HAP-1 (cell line): Measurements from ENCODE around the gene TERF2IP.
A peak's percentile ranks its signal among the peaks of the same experiment; 100 is the strongest.

Source experiments
- DNase-seq, 2 experiments: peaks; one replicate each; pipeline ENCODE4 v3.0.0-alpha.2; 2016 to 2020; ENCODE audit warnings: low spot score in 2 of 2
- H3K27me3 ChIP-seq: fragments of 250-450 bp; sonication (Bioruptor Pico); 2 replicates; pipeline ENCODE4 v1.5.1; 2020; ENCODE audit warnings: low read depth, mild to moderate bottlenecking, moderate library complexity
- H3K36me3 ChIP-seq: fragments of 250-450 bp; sonication (Bioruptor Pico); replicated peaks from 2 replicates; pipeline ENCODE4 v1.5.1; 2020; ENCODE audit warnings: mild to moderate bottlenecking
- H3K4me1 ChIP-seq: fragments of 250-450 bp; sonication (Bioruptor Pico); 2 replicates; pipeline ENCODE4 v1.5.1; 2020; ENCODE audit warnings: mild to moderate bottlenecking
- H3K4me3 ChIP-seq: fragments of 250-450 bp; sonication (Bioruptor Pico); 2 replicates; pipeline ENCODE4 v1.5.1; 2020; ENCODE audit warnings: mild to moderate bottlenecking, moderate library complexity
- H3K9me3 ChIP-seq: fragments of 250-450 bp; sonication (Bioruptor Pico); 2 replicates; pipeline ENCODE4 v1.5.1; 2020; ENCODE audit warnings: mild to moderate bottlenecking, moderate library complexity
- in situ Hi-C: fragments of 300-500 bp; cut with MboI; formaldehyde crosslinking; loops from 3 replicates; pipeline ENCODE4 v1.14.3; 2020; ENCODE audit warnings: low sequenced_read_pairs, inconsistent platforms, mixed read lengths

The TERF2IP gene

DNA sequence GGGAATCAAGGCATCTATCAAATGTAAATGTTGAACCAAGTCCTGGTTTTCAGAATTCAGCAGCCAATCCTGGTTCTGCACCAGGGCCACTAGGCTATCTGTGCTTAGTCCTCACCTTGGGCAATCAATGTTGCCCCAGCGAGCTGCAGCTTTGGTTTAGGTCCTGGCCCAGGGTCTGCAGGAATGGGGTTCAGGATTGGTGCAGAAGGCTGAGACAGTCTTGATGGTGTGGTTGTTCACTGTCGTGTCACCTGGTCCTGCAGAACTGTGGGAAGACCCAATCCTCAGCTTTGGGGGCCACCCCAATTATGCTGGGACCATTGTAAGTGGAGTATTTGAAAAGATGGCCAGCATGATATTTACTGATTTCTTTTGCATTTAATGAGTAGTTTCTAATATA, 10.6 kb downstream of the TERF2IP start:
- Histone ChIP-seq H3K4me3 (no peak overlapping the region), H3K36me3 (peaks cover 43% of the 10 kb centered on the region), H3K4me1 (no peaks in the 10 kb centered on the region), H3K27me3 (no peaks in the 10 kb centered on the region), H3K9me3 (no peaks in the 10 kb centered on the region)
- no peak for DNase-seq
- in situ Hi-C loops: no loop called here

GRCh38 chr16:75660321-75660720, 12.7 kb downstream of the TERF2IP start:
- no peaks in the 10 kb centered on the region for H3K9me3 ChIP-seq
- no peak for DNase-seq
- H3K27me3 ChIP-seq: no peaks in the 10 kb centered on the region
- H3K4me3 ChIP-seq: no peak overlapping the region
- H3K36me3 ChIP-seq: peaks cover 30% of the 10 kb centered on the region
- H3K4me1 ChIP-seq: no peaks in the 10 kb centered on the region
- in situ Hi-C loops: no loop called here

GRCh38 chr16:75660726-75661302, 13.2 kb downstream of the TERF2IP start:
- no peaks in the 10 kb centered on the region for H3K4me1 ChIP-seq
- no peak for DNase-seq
- no peaks in the 10 kb centered on the region for H3K27me3 ChIP-seq
- H3K9me3 ChIP-seq: no peaks in the 10 kb centered on the region
- H3K36me3 ChIP-seq: peaks cover 25% of the 10 kb centered on the region
- in situ Hi-C loops: no loop called here
- no peak overlapping the region for H3K4me3 ChIP-seq

GRCh38 chr16:75667503-75667902, 19.9 kb downstream of the TERF2IP start:
- no peaks in the 10 kb centered on the region for H3K36me3 ChIP-seq
- no peaks in the 10 kb centered on the region for H3K9me3 ChIP-seq
- H3K4me1 ChIP-seq: no peaks in the 10 kb centered on the region
- DNase-seq: no peak
- in situ Hi-C loops: no loop called here
- H3K27me3 ChIP-seq: no peaks in the 10 kb centered on the region
- H3K4me3 ChIP-seq: no peak overlapping the region

GRCh38 chr16:75676909-75677308, 29.3 kb downstream of the TERF2IP start, which contains the start of gene CPHXL2:
Gene CPHXL2, minus strand, starts transcription at chr16:75677009. Its CDS starts 10 bp downstream, at chr16:75676999.
- DNase-seq: no peak
- no peaks in the 10 kb centered on the region for H3K9me3 ChIP-seq
- no peaks in the 10 kb centered on the region for H3K27me3 ChIP-seq
- no peak within 1 kb of the TSS for H3K4me3 ChIP-seq
- no peaks in the 10 kb centered on the region for H3K4me1 ChIP-seq
- H3K36me3 ChIP-seq: no peaks in the 10 kb centered on the region
- in situ Hi-C loops: no loop called here

- no peak for DNase-seq
- H3K27me3 ChIP-seq: no peaks in the 10 kb centered on the region
- in situ Hi-C loops: no loop called here
- H3K4me1 ChIP-seq: no peaks in the 10 kb centered on the region
- H3K4me3 ChIP-seq: no peak overlapping the region
- H3K36me3 ChIP-seq: no peaks in the 10 kb centered on the region
- no peaks in the 10 kb centered on the region; the same call in 1 of the 2 replicates for H3K9me3 ChIP-seq
These were observed 31.8 kb downstream of the TERF2IP start for GRCh38 chr16:75679366-75679765.

- DNase-seq: no peak
- Histone ChIP-seq H3K9me3 (no peaks in the 10 kb centered on the region; the same call in 1 of the 2 replicates), H3K4me3 (no peak overlapping the region), H3K36me3 (no peaks in the 10 kb centered on the region), H3K4me1 (no peaks in the 10 kb centered on the region), H3K27me3 (no peaks in the 10 kb centered on the region)
- in situ Hi-C loops: no loop called here
These were observed 34.7 kb downstream of the TERF2IP start for GRCh38 chr16:75682308-75682707.

DNA sequence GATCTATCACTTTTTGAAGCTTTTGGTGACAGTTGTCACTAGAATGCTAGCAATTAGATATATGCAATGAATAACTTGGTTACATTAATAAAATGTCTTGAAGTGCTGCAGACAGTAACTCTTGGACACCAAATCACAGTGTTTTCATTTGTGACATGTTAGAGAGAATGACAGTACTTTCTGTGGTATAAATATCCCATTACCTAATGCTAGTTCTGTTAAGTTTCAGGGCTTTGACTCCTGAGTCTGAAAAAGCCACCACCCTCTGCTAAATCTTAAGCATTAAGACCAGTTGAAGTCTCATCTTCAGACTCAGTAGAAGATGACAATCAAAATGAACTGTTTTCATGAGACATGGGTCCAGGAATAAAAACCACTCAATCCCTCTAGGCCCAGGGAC, 39.8 kb downstream of the TERF2IP start:
- Histone ChIP-seq H3K4me3 (no peak overlapping the region), H3K27me3 (no peaks in the 10 kb centered on the region), H3K4me1 (no peaks in the 10 kb centered on the region), H3K9me3 (no peaks in the 10 kb centered on the region; the same call in 1 of the 2 replicates), H3K36me3 (no peaks in the 10 kb centered on the region)
- in situ Hi-C loops: no loop called here
- DNase-seq: no peak

DNA sequence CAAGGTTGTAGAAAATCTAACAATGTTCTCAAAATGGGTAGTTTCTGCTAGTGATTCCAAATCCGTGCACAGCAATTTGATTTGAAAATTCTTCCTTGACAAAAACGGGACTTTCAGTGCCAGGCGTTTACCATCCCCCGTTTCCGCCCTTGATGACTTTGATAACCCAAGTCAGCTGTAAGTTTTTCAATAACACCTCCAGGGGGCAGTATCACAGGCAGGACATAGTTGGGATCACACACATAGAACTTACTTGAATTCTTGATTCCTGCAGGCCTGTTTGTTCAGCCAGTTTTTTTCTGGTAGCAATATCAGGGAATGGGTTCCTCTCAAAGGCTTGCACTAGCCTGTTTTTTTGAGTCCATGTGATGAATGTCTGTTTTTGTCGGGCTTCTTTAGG, 48.1 kb downstream of the TERF2IP start:
- in situ Hi-C loops: no loop called here
- no peaks in the 10 kb centered on the region for H3K9me3 ChIP-seq

DNA sequence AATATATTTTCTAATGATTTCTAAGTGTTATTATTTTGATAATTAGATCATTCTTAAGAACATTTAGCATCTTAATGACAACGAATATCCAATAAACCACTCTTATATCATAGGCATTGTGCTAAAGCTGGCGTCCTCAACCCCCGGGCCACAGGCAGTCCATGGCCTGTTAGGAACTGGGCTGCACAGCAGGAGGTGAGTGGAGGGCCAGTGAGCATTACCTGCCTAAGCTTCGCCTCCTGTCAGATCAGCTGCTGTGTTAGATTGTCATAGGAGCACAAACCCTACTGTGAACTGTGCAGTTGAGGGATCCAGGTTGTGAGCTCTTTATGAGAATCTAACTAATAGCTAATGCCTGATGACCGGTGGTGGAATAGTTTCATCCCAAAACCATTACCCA, 50.0 kb downstream of the TERF2IP start:
- Histone ChIP-seq H3K4me1 (no peaks in the 10 kb centered on the region), H3K27me3 (no peaks in the 10 kb centered on the region), H3K9me3 (no peaks in the 10 kb centered on the region), H3K4me3 (no peak overlapping the region), H3K36me3 (no peaks in the 10 kb centered on the region)
- in situ Hi-C loops: no loop called here
- DNase-seq: no peak

More for the DNA sequence above, 48.1 kb downstream of the TERF2IP start:
- Histone ChIP-seq H3K4me3 (no peak overlapping the region), H3K4me1 (no peaks in the 10 kb centered on the region), H3K27me3 (no peaks in the 10 kb centered on the region), H3K36me3 (no peaks in the 10 kb centered on the region)
- DNase-seq: peak in 1 of 2 experiments; percentile 12

- in situ Hi-C loops: no loop called here
- no peak within 1 kb of the TSS for H3K4me3 ChIP-seq
- no peaks in the 10 kb centered on the region for H3K9me3 ChIP-seq
- no peaks in the 10 kb centered on the region for H3K36me3 ChIP-seq
- H3K27me3 ChIP-seq: no peaks in the 10 kb centered on the region
- no peaks in the 10 kb centered on the region for H3K4me1 ChIP-seq
- no peak for DNase-seq
These were observed 53.8 kb downstream of the TERF2IP start, which contains the start of gene DUXB for GRCh38 chr16:75701361-75701760. Gene DUXB, minus strand, starts transcription at chr16:75701461. Its CDS starts 43 bp downstream, at chr16:75701418.

DNA sequence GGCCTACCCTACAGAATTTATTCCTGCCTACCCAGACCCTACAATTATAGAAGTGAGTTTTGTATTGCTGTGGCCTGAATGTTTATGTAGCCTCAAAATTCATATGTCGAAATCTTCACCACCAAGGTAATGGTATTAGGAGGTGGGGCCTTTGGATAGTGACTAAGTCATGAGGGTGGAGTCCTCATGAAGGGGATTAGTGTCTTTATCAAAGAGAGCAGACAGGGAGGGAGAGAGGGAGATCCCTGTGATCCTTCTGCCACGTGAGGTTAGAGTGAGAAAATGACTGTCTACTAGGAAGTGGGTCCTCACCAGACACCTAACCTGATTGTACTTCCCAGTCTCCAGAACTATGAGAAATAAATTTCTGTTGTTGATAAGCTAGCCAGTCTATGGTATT, 54.7 kb downstream of the TERF2IP start:
- H3K9me3 ChIP-seq: no peaks in the 10 kb centered on the region
- DNase-seq: no peak
- H3K36me3 ChIP-seq: no peaks in the 10 kb centered on the region
- in situ Hi-C loops: no loop called here
- H3K4me3 ChIP-seq: no peak overlapping the region
- H3K4me1 ChIP-seq: no peaks in the 10 kb centered on the region
- H3K27me3 ChIP-seq: no peaks in the 10 kb centered on the region

- H3K4me1 ChIP-seq: no peaks in the 10 kb centered on the region
- H3K9me3 ChIP-seq: no peaks in the 10 kb centered on the region
- H3K36me3 ChIP-seq: no peaks in the 10 kb centered on the region
- no peak overlapping the region for H3K4me3 ChIP-seq
- in situ Hi-C loops: no loop called here
- DNase-seq: no peak
- H3K27me3 ChIP-seq: no peaks in the 10 kb centered on the region
These were observed 55.7 kb downstream of the TERF2IP start for GRCh38 chr16:75703306-75703705.
